HG03135 (cell line): ENCODE measurements around the gene OR5M8.

Experiments used
- ATAC-seq: cut with Tn5 transposase; IDR thresholded peaks from one replicate; pipeline ENCODE4 v1.9.1; 2021; ENCODE audit warnings: mild to moderate bottlenecking, moderate library complexity; ENCODE audit not compliant: unreplicated experiment

The OR5M8 gene

DNA sequence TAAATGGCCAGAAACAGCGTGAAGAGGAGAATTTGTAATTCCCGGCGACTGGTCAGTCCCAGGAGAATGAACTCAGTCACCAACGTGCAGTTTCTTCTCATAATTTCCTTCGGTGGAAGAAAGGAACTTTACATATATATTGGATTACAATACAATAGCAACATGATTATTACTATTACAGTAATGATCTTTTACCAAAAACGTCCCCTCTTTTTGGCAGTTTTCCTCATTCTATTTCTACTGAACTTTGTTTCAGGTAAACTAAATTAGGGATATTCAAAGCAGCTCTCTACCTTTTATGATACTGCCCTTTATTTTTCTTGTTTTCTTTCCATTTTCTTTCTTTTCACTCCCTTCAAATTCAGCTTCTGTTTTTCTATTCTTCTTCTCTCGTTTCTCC, at the start of gene OR5M8:
TSS of gene OR5M8 (minus strand) at position 101 of the 400 bp plus-strand sequence. CDS start at position 101, 0 bp downstream.
- ATAC-seq, result no peak

GRCh38 chr11:56533054-56533740, 42.0 kb upstream of the OR5M8 start:
- no peak for ATAC-seq

DNA sequence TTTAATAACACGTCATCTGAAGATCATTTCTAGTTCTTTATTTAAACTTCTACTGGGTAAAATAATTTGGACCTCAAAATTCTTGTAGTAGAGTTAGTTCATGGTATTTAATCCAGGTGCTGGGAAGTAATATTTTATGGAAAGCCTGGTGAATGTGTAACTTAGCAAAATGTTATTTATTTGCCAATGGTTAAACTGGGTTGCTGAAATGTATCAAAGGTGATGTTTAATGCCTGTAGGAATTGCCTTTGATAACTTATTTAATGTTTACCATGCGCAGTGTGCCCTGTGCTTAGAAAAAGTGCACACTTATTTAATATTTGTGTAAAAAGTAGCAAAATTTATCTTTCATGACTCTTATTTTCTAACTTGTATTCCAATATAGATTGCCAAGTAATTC, 40.7 kb upstream of the OR5M8 start:
- no peak for ATAC-seq

DNA sequence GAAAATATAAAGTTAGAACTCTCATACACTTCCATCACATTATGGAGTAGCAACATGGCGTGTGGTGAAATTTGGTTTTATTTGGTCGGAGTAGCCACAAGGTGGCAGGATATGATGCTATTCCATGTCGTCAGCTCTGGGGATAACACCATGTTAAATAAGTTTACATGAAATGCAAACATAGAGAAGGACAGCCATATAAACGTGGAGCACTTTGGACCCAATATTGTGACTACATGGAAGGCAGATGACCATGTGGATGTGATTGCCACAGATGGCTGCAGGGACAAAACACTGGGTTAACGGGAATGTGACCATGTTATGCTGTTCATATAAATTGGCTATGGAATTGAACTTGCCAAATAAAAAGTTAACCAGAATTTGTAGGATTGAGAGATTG, 30.8 kb upstream of the OR5M8 start:
- ATAC-seq, result no peak

- no peak for ATAC-seq
Observed at GRCh38 chr11:56513280-56513679, 22.1 kb upstream of the OR5M8 start.

DNA sequence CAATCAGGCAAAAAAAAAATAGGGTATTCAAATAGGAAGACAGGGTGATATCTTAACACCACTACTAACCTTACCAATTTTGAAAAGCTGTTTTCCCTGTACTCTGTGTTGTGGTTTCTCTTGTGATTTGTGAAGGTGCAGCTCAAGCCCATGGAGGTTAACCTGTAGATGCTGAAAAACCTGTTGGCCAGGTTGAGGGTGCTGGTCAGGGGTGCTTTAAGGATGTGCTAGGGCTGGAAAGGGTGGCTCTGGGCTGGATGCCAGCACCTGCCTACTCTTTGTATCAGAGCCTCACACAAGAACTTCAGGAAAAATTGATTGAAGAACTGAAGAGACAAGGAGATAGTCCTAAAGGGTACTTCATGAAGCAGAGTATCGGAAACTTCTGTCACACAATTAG, 18.3 kb upstream of the OR5M8 start:
- no peak for ATAC-seq

- no peak for ATAC-seq
Observed at GRCh38 chr11:56497010-56497409, 5.8 kb upstream of the OR5M8 start.

GRCh38 chr11:56495117-56495516, 3.9 kb upstream of the OR5M8 start:
- no peak for ATAC-seq

DNA sequence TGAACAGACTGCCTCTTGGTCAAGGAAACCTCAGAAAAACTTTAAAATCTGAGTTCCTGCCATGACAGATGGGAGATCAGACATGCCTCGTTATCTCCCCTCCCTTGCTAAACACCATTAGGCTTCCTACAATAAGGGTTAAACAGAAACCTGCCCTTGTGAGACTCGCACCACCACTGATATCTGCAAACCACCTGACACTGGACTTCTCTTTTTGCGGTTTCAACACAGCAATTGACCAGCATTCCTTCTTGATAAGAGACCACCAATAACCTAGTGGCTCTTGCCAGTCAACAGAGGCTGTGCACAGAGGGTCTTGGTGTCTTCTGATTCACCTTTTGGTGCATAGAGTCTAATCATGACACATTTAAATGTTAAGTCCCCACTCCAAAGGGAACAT, 4.4 kb downstream of the OR5M8 start:
- ATAC-seq, result no peak

- no peak for ATAC-seq
Observed at GRCh38 chr11:56474729-56475235, 16.4 kb downstream of the OR5M8 start.

- ATAC-seq, result no peak
Observed at GRCh38 chr11:56473252-56473651, 17.9 kb downstream of the OR5M8 start, which contains the start of gene OR5M3. Gene OR5M3, minus strand, starts transcription at chr11:56473352. Its CDS starts 2,855 bp downstream, at chr11:56470497.

DNA sequence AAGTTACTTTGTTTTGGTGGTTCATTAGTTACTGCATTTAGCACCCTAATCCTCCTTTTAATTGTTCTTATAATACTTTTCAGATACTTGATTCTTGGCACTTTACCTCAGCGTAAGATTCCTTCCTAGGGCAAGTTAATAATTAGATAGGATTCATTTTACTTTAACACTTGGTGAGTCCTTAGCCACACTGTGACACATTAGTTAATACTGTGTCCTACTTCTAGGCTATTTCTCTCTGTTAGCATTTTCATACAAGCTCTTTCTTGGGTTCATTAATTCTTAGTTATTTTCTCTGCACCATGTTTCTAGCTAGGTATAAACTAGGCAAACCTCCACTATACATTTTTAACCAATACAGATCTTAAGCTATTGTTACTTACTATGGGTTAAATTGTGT, 34.1 kb downstream of the OR5M8 start:
- ATAC-seq, result no peak

DNA sequence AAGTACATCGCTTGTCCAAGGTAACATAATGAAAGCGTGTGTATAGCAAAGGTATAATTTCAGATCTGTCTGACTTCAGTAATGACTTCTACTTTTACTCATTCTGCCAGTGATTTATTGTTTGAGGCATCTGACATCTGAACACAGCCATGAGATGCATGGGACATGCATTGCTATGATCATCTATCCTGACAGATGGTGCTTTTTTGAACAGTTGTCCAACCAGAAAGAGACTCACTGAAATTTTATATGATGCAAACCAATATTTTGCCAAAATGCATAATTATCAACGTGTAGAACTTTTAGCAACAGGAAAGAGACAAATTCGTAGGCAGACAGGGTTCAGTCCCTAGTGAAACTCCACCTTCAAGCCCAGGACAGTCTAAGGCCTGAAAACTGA, 37.6 kb downstream of the OR5M8 start:
- ATAC-seq, result no peak
